RCC 7860 (cell line): ENCODE measurements around the gene EVI5.
A peak's percentile ranks its signal among the peaks of the same experiment; 100 is the strongest.
"Not testable (repeated sequence)": the region's sequence is repeated elsewhere in the genome, so short reads cannot be mapped to it uniquely, and the experiment has no call there.

Experiments used
- DNase-seq: peaks from one replicate; pipeline ENCODE4 v3.0.0-alpha.2; 2015; ENCODE audit warnings: low spot score
- FAIRE-seq: peaks from 2 replicates; lab custom pipeline; 2012; peaks lifted over from hg19 to GRCh38; lab: Jason Lieb, UNC

The EVI5 gene

DNA sequence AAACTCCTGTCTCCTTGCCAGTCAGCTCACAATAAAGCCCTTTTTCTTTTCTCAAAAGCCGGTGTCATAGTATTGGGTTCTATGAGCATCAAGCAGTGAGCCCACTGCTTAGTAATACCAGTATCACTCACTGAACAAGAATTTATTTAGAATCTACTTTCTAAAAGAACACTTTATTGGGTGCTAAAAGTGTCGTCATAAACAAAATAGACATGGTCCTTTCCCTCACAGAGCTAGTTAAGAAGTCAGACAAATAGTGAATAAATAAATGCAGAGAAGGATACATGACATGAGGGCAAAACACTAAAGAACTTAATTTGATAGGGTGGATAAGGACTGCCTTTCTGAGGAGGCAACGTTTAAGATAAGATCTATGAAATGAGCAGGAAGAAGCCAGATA lies 32.2 kb downstream of the EVI5 start:
- DNase-seq (no peak), FAIRE-seq (no peak)

DNA sequence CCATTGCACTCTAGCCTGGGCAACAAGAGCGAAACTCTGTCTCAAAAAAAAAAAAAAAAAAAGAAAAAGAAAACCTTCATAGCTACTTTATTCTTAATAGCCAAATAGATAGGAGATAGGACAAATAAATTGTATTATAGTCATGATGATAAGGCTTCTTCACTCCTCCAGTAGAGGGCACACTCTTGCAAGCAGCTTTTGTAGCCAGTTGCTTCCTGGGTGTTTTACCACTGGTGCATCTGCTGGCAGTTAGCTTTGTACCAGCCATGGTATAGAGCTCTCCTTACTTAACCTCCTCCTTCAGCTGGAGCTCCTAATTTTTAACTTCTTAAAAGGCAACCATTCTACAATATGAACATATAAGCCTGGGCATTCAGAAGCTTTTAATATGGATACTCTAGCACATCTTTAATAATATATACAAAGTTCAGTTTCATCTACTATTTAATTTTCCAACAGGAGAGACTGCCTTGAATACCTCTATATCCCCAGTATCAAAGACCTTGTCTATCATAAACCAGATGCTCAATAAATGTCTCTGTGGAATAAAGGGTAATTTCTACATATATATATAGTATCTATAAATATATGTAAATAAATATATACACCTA lies 35.8 kb downstream of the EVI5 start:
- FAIRE-seq (peak; percentile 2), DNase-seq (peak; percentile 44)

DNA sequence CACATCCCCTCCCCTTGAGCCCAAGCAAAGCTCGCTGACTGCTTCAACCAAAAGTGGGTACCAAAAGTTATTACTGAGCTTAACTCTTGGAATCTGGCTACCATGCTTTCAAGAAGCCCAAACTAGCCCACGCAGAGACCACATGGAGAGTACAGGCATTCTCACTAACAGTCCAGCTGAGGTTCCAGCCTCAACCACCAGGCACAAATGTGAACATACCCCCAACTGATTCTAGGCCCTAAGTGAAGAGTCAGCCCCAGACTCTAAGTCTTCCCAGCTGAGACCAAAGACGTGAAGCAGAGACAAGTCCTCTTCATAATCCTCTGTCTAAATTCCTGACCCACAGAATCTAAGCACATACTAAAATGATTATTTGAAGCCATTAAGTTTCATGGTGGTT lies 36.8 kb downstream of the EVI5 start:
- DNase-seq = no peak
- no peak for FAIRE-seq

DNA sequence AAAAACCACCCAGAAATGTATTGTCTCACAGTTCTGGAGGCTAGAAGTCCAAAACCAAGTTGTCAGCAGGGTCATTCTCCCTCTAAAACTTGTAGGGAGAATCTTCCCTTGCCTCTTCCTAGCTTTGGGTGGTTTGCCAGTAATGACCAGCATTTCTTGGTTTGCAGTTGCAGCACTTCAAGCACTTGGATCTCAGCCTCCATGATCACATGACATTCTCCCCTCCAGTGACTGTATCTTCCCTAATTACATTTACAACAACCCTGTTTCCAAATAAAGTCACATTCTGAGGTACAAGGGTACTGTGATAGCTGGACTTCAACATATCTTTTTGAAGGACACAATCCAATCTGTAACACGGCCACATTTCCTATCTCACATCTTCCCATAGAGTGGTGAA lies 37.2 kb downstream of the EVI5 start:
- DNase-seq (no peak), FAIRE-seq (no peak)

DNA sequence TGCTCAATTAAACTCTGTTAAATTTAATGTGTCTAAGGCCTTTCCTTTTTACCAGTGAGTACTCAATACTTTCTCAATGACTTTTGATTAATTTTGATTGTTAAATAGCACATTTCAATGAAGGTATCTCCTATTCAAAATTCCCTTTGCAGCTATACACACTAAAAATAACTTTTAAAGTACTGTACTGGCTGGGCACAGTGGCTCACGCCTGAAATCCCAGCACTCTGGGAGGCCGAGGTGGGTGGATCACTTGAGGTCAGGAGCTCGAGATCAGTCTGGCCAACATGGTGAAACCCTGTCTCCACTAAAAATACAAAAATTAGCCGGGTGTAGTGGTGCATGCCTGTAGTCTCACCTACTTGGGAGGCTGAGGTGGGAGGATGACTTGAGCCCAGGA lies 38.7 kb downstream of the EVI5 start:
- not testable (repeated sequence) for DNase-seq, FAIRE-seq

DNA sequence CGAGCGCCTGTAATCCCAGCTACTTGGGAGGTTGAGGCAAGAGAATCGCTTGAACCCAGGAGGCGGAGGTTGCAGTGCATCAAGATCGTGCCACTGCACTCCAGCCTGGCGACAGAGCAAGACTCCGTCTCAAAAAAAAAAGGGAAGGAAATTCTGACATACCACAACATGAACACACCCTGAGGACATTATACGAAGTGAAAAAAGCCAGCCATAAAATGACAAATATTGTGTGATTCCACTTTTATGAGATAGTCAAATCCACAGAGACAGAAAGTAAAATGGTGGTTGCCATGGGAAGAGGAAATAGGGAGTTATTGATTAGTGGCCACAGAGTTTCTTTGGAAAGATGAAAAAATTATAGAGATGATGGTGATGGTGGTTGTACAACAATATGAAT lies 41.7 kb downstream of the EVI5 start:
- FAIRE-seq (no peak), DNase-seq (no peak)

DNA sequence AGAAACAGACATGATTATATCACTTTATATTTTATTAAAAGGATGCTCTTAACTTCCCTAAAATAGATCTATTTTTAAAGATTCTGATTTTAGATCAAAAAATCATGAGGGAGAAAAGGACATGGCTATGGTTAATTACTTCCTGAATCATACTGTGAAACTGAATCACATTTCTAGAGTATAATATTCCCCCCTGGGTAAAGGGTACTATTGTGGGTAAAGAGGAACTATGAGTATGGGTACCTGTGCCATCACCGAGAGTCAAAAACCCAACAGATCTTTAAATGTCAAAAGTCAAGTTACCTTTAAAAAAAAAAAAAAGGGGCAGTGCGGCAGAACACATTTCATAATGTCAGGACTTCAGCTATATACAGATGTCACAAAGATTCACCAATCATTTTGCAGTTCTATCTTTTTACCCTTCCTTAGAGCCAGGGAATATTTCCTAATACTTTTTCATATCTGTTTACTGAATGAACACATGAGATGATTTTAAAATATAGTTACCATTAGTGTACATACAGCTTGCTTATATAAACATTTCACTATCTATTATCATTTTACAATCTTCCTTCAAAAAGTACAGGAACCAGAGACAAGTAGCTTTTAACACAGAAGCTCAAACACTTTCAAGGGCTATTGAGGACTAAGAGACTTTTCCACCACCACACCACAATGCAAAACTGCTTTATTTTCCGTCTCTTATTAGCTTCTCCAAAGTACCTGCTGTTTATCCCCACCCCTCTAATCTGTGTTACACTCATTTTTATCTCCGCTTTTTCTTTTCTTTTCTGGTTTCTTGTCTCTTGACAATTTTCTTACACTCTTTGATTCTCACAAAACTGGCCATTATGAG lies 45.0 kb downstream of the EVI5 start:
- DNase-seq (no peak), FAIRE-seq (no peak)

DNA sequence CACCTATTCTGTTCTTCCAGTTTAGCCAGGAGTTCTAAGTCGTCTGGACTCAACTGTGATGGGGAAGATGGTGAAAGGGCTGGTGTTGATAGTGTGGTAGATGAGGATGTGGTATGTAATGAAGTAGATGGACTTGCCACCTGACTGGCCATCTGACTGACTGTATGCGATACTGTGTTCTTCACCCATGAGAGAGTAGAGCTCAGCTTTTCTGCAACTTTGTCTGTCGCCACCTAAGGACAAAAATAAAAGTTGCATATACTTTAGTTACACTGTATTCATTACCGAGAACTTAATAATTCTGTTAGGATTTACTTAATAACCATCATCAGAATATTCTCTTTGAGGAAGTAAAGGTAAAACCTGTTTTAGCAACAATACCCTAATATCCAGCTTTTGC lies 48.5 kb downstream of the EVI5 start:
- FAIRE-seq = peak; percentile 18
- peak; percentile 32 for DNase-seq

DNA sequence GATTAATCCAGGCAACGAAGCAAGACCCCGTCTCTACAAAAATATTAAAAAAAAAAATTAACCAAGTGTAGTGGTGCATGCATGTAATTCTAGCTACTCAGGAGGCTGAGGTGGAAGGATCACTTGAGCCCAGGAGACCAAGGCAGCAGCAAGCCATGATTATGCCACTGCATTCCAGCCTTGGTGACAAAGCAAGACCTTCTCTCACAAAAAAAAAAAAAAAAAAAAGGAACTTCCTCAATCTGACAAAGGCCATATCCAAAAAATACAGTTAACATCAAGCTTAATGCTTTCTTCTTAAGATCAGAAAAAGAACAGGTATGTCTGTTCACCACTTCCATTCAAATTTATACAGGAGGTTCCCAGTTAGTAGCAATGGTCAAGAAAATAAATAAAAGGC lies 54.4 kb downstream of the EVI5 start:
- no peak for DNase-seq
- no peak for FAIRE-seq

DNA sequence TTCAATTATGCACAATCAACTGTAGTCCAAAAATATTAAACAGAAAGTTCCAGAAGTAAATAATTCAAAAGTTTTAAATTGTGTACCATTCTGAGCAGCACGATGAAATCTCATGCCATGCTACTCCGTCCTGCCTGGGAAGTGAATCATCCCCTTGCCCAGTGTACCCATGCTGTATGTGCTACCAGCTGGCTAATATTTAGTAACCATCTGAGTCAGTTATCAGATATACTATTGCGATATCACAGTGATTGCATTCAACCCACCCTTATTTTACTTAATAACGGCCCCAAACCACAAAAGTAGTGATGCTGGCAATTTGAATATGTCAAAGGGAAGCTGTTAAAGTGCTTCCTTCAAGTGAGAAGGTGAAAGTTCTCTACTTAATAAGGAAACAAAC lies 56.2 kb downstream of the EVI5 start:
- peak; percentile 63 for FAIRE-seq
- DNase-seq = peak; percentile 52

DNA sequence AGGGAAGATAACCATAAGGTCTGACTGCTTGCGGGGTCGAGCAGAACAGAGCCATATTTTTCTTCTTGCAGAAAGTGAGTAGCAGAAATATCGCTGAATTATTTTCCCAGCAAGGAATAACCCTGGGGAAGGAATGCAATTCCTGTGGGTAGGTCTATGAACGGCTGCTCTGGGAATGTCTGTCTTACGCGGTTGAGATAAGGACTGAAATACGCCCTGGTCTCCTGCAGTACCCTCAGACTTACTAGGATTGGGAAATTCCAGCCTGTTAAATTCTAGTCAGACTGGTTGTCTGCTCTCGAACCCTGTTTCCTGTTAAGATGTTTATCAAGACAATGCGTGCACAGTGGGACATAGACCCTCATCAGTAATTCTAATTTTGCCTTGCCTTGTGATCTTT lies 61.2 kb downstream of the EVI5 start:
- not testable (repeated sequence) for DNase-seq, FAIRE-seq

DNA sequence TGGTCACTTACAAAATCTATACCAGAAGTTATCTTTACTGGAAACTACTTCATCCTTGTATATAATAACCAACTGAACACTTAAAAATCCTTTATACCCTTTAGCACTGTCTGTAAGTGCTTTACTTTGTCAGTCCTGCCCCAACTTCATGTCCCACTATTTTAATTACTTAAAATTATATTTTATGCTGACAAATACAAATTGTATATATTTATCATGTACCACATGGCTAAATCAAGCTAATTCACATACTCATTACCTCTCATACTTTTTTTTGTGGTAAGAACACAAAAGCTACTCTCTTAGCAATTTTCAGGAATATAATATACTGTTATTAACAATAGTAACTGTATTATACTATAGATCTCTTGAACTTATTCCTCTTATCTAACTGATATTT lies 63.0 kb downstream of the EVI5 start:
- FAIRE-seq = no peak
- no peak for DNase-seq

DNA sequence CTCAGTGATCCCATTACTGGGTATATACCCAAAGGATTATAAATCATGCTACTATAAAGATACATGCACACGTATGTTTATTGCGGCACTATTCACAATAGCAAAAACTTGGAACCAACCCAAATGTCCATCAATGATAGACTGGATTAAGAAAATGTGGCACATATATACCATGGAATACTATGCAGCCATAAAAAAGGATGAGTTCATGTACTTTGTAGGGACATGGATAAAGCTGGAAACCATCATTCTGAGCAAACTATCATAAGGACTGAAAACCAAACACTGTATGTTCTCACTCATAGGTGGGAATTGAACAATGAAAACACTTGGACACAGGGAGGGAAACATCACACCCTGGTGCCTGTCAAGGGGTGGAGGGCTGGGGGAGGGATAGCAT lies 63.8 kb downstream of the EVI5 start:
- not testable (repeated sequence) for FAIRE-seq

DNA sequence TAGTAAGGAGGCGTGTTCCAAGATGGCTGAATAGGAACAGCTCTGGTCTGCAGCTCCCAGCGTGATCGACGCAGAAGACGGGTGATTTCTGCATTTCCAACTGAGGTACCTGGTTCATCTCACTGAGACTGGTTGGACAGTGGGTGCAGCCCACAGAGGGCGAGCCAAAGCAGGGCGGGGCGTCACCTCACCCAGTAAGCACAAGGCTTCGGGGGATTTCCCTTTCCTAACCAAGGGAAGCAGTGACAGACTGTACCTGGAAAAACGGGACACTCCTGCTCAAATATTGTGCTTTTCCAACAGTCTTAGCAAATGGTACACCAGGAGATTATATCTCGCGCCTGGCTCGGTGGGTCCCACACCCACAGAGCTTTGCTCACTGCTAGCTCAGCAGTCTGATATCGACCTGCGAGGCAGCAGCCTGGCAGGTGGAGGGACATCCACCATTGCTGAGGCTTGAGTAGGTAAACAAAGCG lies 69.4 kb downstream of the EVI5 start:
- FAIRE-seq, DNase-seq: not testable (repeated sequence)

More for the DNA sequence above, 63.8 kb downstream of the EVI5 start:
- not testable (repeated sequence) for DNase-seq

DNA sequence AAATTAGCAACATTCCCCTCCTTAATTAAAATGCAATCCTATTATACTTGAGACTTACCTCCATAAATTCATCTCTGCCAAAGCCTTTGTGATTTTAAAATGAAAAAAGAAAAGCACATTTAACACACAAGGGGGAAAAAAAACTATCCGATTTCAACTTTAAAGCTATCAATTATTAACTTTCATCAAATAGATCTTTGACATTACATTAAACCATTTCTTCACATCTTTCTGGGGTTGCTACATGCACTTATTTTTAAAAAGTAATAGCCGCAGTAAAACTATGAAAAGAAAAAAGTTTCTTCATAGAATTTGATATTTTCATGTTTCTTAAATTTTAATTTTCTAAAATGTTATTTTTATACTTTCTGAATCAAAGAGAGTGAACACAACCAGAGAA lies 71.0 kb downstream of the EVI5 start:
- DNase-seq = no peak
- no peak for FAIRE-seq

DNA sequence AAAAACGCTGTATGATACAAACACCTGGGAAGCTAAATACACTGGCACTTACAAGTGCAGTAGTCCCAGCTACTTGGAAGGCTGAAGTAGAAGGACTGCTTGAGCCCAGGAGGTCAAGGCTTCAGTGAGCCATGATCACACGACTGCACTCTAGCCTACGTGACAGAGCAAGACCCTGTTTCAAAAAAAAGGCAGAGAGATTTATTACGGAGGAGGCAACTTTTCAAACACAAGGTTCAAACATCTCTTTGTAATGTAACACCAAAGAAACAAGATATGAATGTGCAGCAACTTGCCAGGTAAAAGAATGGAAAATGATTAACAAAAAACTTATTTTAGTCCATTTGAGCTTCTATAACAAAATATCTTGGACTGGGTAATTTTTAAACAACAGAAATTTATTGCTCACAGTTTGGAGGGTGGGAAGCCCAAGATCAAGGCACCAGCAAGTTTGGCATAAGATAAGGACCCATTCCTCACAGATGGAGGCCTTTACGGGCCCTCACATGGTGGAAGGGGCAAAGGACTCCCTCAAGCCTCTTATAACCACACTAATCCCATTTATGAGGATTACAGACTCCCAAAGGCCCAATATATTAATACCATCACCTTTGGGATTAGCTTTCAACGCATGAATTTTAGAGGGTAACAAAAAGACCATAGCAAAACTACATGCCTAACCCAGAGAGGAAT lies 73.3 kb downstream of the EVI5 start:
- DNase-seq (no peak), FAIRE-seq (no peak)

DNA sequence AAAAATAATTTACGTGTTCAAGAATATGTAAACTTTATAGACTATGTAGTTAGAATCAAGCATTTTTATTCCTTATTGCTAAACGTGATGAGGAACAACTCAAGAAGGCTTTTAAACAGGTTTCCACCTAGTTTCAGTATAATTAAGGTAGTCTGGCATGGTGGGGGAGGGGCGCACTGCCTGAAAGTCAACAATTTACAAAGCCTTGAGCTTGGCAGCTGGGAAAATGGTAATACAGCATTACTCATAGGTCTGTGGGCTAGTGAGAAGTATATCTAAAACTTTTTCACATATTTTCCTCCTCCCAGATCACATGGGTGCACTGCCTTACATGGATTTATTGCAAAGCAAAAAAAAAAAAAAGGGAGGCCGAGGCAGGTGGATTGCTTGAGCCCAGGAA lies 75.2 kb downstream of the EVI5 start:
- FAIRE-seq (no peak), DNase-seq (peak; percentile 43)

DNA sequence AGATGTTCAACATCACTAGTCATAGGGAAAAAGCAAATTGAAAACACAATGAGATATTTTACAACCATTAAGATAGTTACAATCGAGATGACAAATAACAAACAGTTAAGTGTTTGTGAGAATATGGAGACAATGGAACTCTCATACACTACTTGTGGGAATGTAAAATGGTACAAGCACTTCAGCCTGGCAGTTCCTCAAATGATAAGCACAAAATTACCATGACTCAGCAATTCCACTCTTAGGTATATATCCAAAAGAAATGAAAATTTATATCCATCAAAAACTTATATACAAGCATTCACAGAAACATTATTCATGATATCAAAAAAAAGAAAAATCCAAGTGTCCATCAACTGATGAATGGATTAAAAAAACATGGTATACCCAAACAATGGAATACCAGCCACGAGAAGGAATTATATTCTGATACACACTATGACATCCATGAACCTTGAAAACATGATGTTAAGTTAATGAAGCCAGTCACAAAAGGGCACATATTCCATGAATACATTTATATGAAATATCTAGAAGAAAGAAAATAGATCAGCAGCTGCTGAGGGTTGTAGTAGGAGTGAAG lies 76.4 kb downstream of the EVI5 start:
- DNase-seq (no peak), FAIRE-seq (no peak)

DNA sequence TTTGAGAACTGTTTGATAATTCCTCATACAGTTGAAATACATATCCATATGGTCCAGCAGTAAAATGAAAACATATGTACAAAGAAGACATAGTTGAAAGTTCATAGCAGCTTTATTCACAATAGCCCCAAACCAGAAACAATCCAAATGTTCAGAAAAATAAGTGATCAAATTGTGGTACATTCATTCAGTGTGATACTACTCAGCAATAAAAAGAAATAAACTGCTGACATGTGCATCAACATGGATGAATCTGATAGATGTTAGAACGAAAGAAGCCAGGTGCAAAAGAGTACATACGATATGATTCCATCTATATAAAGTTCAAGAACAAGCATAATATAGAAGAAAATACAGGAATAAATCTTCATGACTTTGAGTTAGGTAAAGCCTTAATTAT lies 77.2 kb downstream of the EVI5 start:
- DNase-seq (no peak), FAIRE-seq (no peak)

DNA sequence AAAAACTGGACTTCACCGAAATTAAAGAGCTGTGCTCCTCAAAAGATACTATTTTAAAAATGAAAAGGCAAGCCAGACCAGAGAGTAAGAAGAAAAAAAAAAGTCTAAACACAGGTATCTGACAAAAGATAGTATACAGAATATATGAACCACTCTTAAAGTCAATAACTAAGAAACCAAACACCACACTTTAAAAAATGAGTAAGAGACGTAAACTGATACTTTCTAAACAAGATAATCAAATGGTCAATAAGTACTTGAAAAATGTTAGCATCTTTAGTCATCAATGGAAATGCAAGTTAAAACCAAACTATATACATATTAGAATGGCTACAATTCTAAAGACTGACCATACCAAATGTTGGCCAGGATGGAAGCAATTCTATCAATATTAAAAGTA lies 77.6 kb downstream of the EVI5 start:
- DNase-seq (no peak), FAIRE-seq (no peak)

DNA sequence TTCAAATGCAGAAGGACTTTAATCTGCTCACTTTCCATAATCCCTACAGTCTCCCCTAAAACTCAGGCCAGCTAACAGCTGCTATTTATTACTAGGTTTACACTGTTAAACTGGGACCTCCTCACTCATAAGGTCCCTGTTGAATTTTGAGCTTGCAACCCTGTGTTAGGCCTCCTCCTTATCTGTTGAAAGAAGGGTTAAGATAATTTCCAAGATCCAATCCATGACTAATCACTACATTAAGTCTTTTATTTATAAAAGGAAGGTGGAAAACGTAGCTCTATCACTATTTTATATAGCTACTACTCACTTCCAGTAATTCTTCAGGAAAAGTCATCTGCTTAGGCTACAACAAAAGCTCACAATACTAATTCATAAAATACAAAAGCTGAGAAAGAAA lies 79.5 kb downstream of the EVI5 start:
- FAIRE-seq (no peak), DNase-seq (no peak)
